CD4-positive, alpha-beta T cell treated with Interleukin-15 for 1 hour (primary cell): ENCODE measurements around the gene CT47A7.
"Not testable (repeated sequence)": the region's sequence is repeated elsewhere in the genome, so short reads cannot be mapped to it uniquely, and the experiment has no call there.

Experiments used
- DNase-seq: peaks from one replicate; pipeline ENCODE4 v3.0.0-alpha.2; 2020

Gene CT47A7

DNA sequence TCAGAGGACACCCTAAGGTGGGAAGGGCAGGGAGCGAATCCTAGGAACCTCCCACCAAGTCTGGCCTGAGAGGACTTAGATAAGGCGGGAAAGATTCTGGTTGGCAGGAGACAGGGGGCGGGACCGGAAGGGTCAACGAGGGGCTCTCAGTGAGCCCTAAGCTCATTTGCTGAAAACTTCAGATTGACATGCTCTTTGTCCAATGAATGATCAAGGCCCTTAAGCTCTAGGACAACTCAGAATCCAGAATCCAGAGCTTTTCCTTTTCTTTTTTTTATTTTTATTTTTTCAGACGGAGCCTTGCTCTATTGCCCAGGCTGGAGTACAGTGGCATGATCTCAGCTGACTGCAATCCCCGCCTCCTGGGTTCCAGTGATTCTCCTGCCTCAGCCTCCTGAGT lies at the start of gene CT47A7:
Gene CT47A7, minus strand, starts transcription at position 101 of the 400 bp plus-strand sequence. CDS start 255 bp downstream, outside the sequence.
- not testable (repeated sequence) for DNase-seq

DNA sequence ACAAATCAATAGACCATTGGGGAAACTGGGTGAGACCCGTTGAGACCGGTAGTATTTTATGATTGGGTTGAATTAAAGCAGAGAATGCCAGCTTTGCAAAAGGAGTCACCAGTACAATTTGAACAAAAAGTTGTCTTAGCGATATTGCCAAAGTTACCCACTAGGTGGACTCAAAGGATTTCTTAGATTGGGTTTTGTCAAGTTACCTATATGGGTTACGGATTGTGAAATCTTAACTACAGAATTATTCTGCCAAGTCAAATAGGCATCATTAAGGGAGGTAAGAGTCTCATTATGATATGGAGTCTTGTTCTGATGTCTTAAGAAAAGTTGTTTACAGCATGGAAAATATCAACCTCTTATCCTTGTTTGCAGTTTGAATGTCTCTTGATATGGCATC lies 44.2 kb upstream of the CT47A7 start:
- DNase-seq, result no peak

DNA sequence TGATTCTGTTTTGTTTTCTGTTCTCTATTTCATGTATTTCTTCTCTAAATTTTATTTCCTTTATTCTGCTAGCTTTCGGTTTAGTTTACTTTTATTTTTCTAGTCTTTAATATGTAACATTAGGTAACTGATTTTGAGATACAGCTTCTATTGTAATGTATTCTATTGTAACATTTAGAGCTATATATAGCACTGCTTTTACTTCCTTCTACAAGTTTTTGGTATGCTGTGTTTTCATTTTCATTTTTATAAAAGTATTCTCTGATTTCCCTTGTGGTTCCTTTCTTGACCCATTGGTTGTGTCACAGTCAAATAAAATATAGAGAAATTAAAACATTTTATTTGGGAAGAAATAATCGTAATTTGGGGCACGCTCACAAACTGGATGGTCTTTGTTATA lies 43.0 kb upstream of the CT47A7 start:
- no peak for DNase-seq

DNA sequence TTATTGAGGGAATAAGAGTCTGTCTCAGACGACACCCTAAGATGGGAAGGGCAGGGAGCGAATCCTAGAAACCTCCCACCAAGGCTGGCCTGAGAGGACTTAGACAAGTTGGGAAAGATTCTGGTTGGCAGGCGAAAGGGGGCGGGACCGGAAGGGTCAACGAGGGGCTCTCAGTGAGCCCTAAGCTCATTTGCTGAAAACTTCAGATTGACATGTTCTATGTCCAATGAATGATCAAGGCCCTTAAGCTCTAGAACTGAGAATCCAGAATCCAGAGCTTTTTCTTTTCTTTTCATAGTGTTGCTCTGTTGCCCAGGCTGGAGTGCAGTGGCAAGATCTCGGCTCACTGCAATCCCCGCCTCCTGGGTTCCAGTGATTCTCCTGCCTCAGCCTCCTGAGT lies 29.3 kb upstream of the CT47A7 start, which contains the start of gene CT47A1:
Gene CT47A1, minus strand, starts transcription at position 101 of the 400 bp plus-strand sequence. CDS start 231 bp downstream, outside the sequence.
- not testable (repeated sequence) for DNase-seq
